Fibroblast of skin of scalp (primary cell): ENCODE results near the gene HIVEP1.
"Not testable (repeated sequence)": the region's sequence is repeated elsewhere in the genome, so short reads cannot be mapped to it uniquely, and the experiment has no call there.

Experiments
- DNase-seq: peaks from one replicate; pipeline ENCODE4 v3.0.0-alpha.2; 2013

Gene HIVEP1

DNA sequence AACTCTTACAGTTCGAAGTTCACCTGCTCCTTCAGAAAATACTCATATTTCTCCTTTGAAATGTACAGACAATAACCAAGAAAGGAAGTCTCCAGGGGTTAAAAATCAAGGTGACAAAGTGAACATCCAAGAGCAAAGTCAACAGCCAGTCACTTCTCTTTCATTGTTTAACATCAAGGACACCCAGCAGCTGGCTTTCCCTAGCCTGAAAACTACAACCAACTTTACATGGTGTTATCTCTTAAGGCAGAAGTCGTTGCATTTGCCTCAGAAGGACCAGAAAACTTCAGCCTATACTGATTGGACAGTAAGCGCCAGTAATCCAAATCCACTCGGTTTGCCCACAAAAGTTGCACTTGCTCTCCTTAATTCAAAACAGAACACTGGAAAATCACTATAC lies 113.3 kb downstream of the HIVEP1 start:
- DNase-seq: no peak

DNA sequence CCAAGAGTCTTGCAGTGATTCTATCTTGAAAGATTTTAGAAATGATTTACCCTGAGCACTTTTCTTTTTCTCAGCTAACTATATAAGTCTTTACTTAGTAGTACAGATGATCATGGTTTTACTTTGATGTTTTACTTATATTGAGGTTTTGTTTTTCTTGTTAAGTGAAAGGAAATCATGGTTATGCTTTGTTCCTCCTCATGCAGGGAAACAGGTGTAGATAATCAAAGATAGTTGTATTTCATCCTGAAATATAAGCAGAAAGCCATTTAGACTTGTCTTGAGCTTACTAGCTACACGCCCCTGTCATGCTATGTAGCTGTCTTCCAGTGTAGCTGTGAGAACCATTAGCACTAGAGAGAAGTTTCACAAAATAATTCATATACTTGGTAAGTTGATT lies 113.9 kb downstream of the HIVEP1 start:
- no peak for DNase-seq

DNA sequence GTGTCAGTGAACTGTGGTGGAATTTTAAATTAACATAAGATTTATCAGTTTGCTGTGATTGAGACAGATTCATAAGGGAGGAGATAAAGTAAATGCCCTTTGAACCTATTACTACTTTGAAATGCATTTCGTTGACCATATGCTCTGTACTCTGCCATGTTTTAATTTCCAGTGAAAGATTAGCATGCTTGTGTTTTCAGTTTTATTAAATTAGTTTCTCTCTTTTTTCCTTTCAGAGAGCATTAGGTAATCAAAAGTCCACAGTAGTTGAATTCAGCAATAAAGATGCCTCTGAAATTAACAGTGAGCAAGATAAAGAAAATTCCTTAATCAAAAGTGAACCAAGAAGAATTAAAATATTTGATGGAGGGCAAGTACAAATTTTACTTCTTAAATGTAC lies 117.4 kb downstream of the HIVEP1 start:
- DNase-seq: no peak

DNA sequence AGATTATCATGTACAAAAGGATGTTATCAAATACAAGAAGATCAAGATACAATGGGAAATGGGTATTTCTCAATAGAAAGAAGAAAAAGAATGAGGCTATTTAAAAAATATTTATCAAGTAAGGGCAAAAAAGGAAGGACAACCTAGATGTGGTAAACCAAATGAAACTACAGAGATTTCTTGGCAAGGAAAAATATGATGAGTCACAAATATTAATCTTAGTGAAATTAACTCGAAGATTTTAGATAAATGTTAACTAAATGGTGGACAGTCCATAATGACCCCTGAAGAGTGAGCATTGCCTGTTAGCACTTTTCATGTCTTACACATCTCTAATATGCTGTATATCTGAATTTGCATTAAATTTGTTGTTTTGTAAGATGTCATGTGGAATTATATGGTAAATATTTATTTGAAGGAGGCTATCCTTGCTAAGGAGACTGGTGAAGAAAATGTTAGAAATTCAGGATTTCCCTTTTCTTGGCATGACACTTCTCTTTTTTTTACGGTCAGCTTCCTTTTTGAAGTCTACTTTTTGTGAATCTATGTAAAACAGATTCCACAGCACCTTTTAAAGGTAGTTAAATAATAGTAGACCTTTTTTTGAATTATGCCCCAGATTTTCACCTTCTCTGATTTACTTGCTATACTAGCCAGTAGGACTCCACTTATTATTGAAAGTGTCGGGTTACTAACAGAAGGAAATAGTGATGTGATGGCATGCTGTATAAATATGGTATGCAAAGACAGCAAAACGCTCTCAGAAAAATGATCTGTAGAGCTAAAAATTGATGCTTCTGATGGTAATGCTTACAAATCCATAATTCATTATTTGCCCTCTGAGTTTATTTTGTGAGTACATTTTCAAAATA lies 120.5 kb downstream of the HIVEP1 start:
- peak; percentile 29 for DNase-seq

DNA sequence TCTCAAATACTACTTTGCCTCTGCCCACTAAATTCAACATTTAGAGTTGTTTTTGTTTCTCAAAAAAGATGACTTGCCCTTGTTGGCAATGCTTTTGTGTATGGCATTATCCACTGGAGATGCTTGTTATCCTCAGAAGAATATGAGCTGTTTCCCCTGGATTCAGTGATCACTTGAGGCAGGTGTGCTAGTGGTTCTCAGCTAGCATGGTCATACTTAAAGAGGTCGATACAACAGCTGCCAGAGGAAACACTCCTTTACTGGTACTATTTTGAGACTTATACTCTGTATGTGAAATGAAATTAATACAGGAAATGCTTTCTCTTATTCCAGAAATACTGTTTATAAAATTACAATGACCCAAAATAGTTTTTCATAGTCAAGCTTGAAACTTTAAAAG lies 122.5 kb downstream of the HIVEP1 start:
- DNase-seq: no peak

DNA sequence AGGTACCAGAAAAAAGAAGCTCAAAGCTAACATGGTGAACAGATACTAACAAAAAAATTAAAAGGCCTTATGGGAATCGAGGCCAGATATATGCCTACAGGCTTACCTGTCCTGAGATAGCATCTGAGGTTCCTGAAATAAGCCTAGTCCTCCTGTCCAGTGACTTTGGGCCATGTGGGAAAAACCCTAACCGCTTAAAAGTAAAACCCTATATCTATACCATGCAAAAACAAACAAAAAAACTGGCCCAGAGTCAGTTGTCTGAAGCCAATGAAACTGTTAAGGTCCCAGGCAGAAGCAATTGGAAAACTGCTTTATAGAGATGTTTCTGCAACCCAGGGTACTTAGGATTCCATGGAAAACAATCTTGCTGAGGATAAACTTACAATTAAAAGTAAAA lies 122.9 kb downstream of the HIVEP1 start:
- DNase-seq: no peak

DNA sequence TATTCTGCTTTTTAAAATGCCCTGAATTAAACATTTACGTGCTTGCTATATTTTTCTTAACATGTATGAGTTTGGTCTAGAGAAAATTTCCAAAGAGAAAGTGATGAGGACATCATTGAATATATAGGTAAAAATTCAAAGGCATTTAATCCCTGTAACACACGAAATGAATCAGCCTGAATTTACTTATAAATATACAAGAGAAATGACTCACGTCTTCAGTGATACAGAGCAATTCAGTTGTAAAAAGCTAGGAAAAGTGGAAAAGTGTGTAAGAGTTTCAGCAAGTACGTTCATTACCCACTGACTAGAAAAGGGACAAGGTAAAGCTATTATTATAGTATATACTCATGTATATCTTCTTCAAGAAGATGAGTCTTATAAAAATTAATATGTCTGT lies 124.8 kb downstream of the HIVEP1 start:
- DNase-seq: peak; percentile 13

DNA sequence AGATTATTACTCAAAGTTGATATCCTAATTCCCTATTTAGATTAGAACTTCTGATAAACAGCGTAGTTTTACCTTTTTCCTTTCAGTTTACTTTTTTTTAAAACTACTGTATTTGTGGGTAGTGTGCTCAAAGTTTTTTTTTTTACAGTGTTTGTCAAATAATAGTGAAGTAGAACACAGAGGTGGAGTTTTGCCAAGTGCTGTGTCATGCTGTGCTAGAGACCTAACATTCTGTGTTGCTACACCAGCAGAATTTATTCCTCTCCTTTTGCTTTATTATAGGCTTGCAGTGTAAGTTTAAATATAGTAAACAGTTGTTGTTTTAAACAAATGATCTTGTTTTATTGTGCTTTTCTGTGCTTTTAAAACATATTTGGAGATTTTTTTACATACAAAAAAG lies 125.4 kb downstream of the HIVEP1 start:
- DNase-seq: peak; percentile 72

DNA sequence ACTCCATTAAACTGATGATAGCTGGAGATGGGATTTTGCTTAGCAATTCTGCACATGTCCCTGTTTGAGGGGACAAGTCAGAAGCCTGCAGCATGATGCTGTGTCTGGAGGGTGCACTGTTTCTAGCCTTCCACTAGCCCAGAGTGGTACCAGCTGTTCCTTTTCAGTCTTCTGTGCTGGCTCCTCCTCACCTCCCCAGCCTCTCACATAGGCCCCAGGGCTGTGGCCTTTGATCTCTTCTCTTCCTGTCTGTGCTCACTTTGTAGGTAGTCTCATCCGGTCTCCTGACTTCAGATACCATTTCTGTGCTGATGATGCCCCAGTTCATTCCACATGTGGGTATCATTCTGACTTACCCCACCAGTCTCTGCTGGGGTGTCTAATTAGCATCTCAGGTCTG lies 126.3 kb downstream of the HIVEP1 start:
- no peak for DNase-seq

DNA sequence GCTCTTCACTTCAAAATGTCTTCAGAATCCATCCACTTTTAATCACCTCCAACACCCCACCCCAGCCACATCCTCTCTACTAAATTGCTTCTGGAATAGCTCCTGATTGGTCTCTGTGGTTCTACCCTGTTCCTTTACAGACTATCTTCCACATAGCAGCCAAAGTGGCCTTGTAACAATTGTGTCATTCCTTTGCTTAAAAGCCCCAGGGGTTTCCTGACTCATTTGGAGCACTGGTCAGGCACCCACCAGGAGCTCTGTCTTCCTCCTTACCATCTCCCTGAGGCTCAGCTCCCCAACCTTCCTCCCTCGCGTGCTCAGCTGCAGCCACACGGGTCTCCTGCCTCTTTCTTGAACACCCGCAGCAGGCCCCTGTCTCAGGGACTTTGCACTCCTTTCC lies 126.8 kb downstream of the HIVEP1 start:
- no peak for DNase-seq

DNA sequence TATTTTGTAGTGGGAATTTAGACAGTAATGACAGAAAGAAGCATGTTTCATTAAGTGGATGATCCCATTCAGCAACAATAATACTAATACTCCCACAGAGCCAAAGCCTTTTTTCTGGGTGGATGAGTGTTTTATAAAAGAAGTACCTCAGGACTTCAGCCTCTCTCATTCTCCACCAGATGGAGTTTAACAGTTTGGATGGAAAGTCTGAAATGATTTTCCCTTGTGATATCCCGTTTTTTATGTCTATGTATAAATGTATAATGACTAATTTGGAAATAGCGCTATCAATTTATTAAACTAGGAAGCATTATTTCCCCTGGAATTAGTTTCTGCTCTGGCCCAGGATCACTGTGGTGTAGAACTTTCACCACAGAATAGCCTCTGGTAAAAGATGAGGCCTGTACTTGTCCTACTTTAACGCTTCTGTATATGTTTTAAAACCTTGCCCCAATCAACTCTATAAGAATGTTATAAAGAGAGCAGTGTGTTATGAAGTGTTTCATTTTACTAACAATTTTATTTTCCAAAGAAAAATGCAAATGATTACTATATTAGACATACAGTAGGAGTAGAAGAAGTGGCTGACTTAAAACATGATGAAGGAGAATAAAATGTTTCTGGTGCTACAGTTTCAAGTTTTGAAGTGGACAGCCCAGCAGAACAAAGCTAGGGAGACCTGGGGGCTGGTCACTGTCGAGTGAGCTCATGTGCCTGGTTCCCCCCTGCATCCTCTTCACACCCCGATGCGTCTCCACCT lies 135.6 kb downstream of the HIVEP1 start:
- peak; percentile 40 for DNase-seq

DNA sequence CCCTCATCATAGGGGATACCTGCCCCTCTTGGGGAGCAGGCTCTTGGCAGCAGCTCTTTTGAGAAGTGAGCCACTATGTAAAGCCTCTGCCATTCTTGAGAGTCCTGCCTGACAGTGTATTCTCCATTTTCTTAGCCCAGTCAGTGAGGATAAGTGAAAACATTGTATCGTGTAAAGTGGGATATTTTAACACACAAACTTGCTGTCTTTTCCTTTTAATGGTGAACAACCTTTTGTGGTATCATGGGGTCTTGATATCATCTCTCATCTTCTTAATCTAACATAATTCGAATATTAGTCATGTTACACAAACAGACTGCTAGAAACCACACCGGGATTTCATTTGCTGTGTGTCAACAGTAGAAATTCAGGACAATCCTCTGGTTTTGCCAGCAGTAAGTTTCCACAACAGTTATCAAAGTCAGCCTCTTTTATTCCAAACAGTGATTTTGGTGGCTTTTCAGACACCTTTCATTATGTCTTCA lies 136.2 kb downstream of the HIVEP1 start:
- DNase-seq: peak; percentile 77

DNA sequence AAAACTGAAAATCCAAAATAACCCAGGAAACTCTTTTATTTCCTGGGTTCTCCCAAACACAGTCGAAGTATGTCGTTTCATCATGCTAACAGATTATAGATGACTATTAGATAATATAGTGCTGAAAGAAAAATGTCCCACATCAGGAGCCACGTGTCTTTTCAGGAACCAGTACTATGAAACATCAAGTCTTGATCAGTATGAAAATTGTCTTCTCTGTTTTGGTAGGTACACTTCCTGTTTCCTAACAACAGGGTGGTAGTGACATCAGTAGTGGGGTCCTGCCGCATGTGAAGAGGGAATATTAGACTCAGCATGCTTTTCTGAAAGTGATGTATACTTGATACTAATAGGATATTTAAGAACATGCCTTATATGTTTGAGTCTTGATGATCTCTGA lies 136.7 kb downstream of the HIVEP1 start:
- DNase-seq: peak; percentile 17

DNA sequence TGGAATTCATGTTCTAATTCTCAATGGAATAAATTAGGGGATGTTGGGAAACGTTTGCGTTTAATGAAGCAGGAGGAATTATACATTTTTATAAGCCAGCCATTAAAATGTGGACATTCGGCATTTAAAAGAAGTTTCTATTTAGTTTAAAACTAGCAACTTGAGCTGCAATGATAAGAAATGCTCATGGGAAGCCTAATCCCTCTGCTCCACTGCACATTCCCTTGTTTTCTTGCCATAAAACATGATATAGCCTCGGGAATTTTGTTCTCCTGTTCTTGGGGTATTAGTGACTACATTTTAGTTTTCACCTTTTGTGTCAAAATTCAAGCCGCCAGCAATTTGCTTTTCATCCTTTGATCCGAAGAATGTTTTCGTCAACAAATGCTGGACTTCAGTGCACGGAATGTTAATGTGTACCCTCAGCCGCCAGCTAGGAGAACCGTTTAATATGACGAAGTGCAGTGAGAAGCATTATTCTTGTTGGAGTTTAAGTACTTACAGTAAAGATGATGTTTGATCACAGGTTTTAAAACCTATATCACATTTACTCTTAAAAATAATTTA lies 137.9 kb downstream of the HIVEP1 start:
- no peak for DNase-seq

DNA sequence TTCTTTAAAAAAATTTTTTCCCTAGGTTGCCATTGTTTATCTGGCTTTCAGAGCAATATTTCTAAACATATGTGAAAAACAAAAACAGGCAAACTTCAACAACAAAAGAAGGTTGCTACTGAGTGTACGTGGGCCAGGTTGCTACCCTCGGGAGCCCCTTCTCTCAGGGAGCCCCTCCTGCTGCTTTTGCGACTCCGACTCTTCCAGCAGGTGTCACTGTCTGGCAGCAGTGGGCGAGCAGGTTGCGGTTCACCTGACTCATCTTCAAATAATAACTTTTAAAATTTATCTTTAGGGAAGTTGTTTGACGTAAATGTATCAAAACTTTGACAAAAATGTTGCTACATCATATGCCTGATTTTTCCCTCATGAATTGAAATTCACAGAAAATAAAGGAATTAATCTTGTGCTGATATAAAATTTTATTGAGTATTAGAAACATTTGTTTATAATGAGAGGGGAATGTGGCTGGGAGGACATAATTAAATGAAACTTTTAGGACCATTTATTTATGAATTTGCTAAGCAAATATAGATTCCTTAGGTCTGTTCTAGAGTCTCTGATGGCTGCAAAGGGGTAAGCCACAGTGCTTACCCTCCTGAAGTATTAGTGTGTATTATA lies 138.8 kb downstream of the HIVEP1 start:
- DNase-seq: peak; percentile 15

DNA sequence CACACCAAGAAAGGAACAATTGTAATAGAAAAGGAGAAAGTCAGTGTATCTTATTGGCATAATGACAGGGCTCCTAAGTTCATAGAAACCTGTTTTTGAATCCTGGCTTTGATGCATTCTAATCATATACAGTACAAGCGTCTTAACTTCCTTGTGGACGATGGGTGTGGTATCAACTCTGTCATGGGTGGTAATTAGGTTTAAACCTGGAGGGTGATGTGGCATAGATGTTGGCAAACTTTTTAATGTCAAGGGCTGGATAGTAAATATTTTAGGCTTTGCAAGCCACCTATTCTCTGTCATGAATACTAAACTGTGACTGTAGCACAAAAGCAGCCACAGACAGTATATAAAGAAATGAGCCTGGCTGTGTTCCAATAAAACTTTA lies 139.3 kb downstream of the HIVEP1 start:
- no peak for DNase-seq

DNA sequence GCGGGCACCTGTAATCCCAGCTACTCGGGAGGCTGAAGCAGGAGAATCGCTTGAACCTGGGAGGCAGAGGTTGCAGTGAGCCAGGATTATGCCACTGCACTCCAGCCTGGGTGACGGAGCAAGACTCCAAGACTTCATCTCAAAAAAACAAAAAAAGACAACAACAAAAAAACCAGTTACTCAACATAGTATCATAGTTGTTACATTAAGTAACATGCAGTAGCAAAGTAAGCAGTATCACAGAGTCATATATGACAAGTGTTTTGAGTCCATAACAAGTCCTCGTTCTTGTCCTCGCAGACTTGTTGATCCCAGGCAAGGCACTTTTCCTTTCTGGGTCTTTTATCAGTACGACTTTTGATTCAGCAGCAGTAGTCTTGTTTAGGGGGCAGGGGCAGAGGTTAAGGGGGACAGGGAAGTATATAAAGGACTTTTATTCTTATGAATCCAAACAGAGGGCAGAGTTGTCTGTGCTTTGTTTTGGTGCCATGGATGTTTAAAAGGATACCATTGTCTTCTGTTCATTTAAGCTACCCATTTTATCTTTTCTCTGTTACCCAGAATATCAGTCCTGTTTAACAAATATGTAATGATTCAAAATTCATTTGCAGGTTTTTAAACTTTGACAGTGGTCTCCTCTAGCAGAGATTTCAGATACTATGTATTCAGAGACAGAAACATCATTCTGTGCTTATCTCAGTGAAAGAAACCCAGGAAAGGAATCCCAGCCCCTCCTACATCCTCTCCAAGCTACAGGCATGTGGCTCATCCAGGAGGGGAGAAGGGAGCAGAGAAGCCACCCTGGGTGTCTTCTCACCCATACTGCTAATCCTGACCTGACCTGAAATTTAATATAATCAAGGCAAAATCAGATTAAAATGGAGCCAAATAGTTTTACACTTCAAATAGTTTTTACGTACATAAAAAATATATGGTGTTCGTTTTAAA lies 140.2 kb downstream of the HIVEP1 start:
- no peak for DNase-seq

DNA sequence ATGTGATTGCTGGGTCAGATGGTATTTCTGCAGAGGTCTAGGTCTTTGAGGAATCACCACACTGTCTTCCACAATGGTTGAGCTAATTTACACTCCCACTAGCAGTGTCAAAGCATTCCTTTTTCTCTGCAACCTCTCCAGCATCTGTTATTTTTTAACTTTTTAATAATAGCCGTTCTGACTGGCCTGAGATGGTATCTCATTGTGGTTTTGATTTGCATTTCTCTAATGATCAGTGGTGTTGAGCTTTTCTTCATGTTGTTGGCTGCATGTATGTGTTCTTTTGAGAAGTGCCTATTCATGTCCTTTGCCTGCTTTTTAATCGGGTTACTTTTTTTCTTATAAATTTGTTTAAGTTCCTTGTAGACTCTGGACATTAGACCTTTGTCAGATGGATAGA lies 143.7 kb downstream of the HIVEP1 start:
- DNase-seq: not testable (repeated sequence)

DNA sequence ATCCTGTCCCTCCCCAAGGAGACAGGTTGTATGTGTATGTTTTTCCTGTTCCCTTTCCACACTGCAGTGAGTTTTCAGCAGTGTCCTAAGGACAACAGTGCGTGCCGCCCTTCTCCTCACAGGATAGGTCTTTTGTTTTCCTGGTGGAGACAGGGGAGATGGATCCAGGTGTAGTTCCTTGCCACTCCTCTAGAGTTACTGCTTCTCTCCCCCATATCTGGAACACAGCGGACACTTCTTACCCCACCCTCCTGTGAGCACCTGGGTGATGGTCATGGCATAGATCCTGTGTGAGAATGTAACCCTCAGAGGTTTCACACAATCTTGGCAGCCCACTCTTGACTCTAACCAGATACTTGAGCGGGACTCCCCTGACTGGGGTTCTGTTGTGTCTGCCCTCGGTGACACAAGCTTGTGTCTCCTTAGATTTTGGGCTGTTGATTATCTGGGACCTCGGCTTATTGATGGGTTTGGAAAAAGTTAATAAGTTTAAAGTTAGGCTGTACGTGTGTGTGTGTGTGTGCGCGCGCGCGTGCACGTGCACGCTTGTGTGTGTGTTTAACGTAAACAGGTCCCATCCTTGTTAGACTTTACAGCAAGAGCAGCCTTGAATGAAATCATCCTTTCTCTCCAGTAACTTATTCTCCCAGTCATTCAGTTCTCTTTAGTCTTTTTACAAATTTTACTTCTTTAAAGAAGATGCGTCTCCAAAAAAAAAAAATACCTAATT lies 146.7 kb downstream of the HIVEP1 start:
- DNase-seq: no peak

DNA sequence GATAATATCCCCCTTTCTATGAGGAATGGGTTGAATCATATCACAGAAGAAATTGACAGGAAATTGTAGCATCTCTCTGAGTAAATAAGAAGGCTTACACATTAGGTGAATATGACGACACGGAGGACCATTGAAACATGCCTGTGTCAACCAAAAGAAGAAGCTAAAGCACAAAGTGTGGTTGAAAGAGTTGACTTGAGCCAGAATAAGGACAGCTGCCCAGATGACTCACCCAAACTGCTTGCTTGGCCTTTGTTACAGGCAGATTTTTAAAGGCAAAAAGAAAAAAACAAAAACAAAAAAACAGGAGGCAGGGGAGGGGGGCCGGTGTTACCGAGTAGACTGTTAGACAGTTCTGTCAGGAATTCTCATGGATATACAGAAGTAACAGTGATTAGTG lies 148.2 kb downstream of the HIVEP1 start:
- DNase-seq: peak; percentile 17

DNA sequence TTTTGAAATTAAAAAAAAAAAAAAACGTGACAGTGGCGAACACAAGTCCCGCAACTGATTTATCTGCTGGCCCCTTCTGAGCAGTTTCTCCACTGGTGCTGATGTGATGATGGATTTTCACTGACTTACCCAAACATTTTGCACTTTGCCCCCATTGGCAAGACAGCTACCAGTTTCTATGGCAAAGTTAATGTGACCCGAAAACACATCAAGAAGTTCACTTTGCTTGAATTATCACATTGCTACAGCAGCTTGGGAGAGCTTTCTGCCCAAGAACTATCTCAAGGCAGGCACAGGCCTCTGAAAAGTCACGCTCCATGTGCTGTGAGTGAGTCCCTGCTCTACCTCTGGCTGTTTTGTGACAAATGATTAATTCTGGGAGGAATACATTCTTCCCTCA lies 150.1 kb downstream of the HIVEP1 start:
- DNase-seq: no peak
